H54 (cell line): Measurements from ENCODE around the gene ABCA1.
A peak's percentile ranks its signal among the peaks of the same experiment; 100 is the strongest.
"Not testable (repeated sequence)": the region's sequence is repeated elsewhere in the genome, so short reads cannot be mapped to it uniquely, and the experiment has no call there.

Source experiments
- DNase-seq: peaks from one replicate; pipeline ENCODE4 v3.0.0; 2011; ENCODE audit warnings: low spot score, mixed read lengths; ENCODE audit not compliant: insufficient read length
- FAIRE-seq: peaks from 3 replicates; lab custom pipeline; 2011; peaks lifted over from hg19 to GRCh38; lab: Jason Lieb, UNC
- POLR2A ChIP-seq: IDR thresholded peaks from 2 replicates; pipeline ENCODE4 v1.6.1; 2011; ENCODE audit warnings: low read depth, mild to moderate bottlenecking, low read length

ABCA1 gene

DNA sequence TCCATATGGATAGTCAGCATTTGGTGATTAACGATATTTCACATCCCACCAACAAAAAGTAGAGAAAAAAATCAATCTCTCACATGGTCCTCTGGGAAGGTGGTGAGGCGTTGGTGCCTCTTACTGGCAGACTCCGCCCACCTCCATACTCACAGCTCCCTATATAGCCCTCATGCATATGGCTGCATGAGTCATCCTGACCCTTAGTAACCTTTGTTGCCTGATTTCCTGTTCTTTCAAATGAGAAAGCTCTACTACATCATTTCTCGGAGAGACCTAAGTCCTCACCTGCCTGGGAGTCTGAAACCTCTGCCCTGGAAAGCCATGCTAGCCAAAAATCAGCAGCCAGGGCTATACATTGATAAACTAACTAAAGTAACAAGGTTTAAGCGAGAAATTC, 33.3 kb upstream of the ABCA1 start:
- TF ChIP-seq POLR2A, result no peak
- FAIRE-seq, result peak; percentile 90
- DNase-seq, result peak; percentile 68

DNA sequence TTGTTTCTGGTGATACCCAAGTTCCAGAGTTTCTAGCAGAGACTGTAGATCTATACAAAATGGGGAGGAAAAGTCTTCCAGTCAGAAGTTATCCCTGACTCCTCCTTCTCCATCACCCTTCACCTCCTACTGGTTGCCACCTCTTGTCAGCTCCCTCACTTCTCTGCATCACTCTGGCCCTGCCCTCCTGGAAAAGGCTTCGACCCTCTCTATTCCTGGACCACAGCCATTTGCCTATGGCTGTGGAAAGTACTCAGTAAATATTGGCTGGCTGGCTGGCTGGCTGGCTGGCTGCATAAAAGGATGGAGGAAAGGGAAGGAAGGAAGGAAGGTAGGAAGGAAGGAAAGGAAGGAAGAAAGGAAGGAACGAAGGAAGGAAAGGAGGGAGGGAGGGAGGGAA, 32.7 kb upstream of the ABCA1 start:
- DNase-seq (no peak), FAIRE-seq (no peak)
- no peak for TF ChIP-seq POLR2A

DNA sequence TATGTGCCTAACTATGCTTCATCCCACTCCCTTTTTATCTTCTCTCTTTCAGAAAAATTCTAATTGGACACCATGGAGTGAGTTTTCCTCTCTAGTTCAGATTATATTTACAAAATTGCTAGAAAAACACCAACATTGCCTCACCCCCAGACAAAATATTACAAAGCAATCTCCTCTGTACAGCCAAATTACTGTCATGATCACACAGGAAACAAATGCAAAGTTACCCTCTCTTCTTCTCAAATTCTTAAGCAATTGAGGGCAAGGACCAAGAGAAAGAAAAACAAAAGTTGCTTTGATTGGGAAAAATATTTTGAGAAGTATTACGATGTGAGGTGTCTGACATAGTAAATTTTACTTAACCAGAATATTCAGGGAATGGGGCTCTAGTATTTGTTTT, 30.8 kb upstream of the ABCA1 start:
- no peak for TF ChIP-seq POLR2A
- DNase-seq, result no peak
- no peak for FAIRE-seq

DNA sequence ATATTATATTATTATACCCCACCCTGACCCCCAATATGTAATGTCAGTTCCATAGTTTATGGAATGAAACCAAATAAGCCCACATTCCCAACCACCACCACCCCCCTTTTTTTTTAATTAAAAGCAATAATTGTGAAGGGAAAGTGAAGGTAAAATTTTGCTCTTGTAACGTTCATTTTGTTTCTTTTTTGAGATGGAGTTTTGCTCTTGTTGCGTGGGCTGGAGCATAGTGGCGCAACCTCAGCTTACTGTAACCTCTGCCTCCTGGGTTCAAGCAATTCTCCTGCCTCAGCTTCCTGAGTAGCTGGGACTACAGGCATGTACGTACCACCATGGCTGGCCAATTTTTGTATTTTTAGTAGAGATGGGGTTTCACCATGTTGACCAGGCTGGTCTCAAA, 30.1 kb upstream of the ABCA1 start:
- not testable (repeated sequence) for DNase-seq, FAIRE-seq

DNA sequence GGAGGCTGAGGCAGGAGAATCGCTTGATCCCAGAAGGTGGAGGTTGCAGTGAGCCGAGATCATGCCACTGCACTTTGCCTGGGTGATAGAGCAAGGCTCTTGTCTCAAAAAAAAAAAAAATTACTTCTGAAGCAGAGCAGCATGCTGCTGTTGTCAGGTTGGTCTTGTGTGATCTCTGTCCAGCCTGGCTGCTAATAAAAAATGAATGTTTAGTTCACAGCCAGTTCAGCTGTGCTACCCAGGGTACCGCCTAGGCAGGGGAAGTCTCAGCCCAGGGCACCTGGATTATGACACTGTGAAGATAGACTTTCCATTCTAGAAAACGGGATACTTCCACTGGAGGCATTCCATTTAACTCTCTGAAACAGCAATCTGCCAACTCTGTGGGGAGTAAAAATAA, 23.5 kb upstream of the ABCA1 start:
- FAIRE-seq (no peak), DNase-seq (no peak)
- no peak for TF ChIP-seq POLR2A

DNA sequence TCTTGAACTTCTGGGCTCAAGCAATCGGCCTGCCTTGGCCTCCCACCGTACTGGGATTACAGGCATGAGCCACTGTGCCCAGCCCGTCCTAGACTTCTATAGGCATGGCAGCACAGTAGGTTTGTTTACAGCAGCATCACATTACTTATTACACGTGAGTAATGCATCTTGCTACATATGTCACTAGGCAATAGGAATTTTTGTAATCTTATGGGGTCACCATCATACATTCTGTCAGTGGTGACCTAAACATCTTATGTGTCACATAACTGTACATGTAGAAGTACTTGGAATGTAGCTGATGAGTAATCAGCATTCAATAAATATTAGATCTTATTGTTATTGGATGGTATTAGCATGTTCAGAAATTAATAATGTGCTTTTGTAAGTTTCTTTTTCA, 22.9 kb upstream of the ABCA1 start:
- no peak for DNase-seq
- TF ChIP-seq POLR2A, result no peak
- no peak for FAIRE-seq

DNA sequence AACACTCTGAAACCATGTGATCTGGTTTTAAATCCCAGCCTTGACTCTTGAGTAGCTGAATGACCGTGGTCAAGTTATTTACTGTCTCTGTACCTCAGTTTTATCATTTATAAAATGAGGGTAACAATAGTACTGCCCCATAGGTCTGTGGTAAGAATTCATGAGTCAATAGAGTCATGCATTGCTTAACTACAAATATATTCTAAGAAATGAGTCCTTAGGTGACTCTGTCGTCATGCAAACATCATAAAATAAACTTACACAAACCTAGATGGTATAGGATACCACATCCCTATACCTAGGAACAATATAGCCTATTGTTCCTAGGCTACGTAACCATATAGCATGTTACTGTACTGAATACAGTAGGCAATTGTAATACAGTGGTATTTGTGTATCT, 20.3 kb upstream of the ABCA1 start:
- DNase-seq (no peak), FAIRE-seq (no peak)
- no peak for TF ChIP-seq POLR2A

DNA sequence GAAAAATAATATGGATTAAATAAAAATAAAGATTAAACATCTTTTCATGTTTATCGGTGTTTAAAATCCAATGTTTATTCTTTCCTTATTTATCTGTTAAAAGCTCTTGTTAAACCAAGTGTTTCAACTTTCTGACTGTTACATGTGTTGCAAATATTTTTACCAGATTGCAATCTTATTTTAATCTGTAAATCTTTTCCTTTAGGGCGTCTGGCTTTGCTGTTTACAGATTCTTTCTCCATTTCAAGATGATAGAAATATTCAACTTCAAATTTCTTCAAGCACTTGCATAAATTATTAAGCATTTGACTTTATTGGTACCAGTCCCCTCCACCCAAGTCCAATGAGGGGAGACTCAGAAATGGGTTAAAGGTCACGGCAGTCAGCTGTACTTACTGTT, 16.9 kb upstream of the ABCA1 start:
- no peak for DNase-seq
- FAIRE-seq, result no peak
- TF ChIP-seq POLR2A, result no peak

DNA sequence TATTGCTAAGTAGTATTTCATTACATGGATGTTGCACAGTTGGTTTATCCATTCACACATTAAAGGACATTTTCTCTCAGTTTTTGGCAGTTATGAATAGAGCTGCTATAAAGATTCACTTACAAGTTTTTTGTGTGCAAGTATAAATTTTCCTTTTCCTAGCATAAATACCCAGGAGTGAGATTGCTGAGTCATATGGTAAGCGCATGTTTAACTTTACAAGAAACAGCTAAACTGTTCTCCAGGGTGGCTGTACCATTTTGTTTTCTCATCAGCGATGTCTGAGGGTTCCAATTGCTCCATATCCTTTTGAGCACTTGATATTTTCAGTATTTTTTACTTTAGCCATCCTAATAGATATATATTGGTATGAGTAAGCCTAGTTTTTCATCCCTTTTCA, 16.4 kb upstream of the ABCA1 start:
- TF ChIP-seq POLR2A, result no peak
- DNase-seq, result no peak
- no peak for FAIRE-seq

DNA sequence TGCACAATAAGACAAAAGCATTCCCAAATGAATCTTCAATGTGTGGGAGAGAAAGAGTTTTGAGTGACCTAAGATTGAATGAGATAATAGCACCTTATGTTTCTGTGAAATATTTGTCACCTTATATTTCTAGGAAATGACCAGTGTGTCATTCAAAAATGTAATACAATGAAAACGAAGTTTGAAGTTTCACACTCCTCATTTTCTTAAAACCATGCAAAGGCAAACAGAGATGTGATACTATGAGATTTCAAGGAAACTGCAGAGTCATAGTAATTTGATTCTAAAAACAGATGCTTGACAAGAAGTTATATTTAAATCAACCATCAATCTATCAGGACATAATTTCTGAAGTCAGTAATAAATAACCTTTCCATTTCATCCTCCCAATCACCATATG, 13.6 kb upstream of the ABCA1 start:
- no peak for DNase-seq

DNA sequence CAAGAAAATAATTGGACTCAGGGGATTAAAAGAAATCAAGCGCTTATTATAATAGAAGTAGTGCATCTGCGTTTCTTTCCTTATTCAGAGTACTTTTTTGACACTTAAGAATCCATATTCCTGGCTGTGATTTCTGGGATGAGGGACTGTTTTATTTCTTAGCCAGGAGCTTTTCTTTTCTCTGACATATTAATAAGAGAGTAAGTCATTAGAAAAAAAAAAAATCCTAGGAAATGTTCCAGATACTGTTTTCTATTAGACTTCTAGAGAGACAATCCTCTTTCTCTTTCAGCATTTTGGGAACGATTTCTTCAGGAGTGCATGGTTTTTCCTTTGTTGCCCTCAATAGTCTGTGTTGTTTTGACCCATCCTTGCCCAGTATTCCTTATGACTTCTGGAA, 8.3 kb upstream of the ABCA1 start:
- no peak for DNase-seq
- no peak for FAIRE-seq
- TF ChIP-seq POLR2A, result no peak

More for the DNA sequence above, 13.6 kb upstream of the ABCA1 start:
- peak; percentile 87 for FAIRE-seq
- TF ChIP-seq POLR2A, result no peak

DNA sequence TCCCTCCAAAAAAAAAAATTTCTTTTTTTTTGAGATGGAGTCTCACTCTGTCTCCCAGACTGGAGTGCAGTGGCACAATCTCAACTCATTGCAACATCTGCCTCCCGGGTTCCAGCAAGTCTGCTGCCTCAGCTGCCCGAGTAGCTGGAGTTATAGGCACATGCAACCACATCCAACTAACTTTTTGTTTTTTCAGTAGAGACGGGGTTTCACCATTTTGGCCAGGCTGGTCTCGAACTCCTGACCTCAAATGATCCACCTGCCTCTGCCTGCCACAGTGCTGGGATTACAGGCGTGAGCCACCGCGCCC, 7.5 kb upstream of the ABCA1 start:
- DNase-seq, FAIRE-seq: not testable (repeated sequence)

DNA sequence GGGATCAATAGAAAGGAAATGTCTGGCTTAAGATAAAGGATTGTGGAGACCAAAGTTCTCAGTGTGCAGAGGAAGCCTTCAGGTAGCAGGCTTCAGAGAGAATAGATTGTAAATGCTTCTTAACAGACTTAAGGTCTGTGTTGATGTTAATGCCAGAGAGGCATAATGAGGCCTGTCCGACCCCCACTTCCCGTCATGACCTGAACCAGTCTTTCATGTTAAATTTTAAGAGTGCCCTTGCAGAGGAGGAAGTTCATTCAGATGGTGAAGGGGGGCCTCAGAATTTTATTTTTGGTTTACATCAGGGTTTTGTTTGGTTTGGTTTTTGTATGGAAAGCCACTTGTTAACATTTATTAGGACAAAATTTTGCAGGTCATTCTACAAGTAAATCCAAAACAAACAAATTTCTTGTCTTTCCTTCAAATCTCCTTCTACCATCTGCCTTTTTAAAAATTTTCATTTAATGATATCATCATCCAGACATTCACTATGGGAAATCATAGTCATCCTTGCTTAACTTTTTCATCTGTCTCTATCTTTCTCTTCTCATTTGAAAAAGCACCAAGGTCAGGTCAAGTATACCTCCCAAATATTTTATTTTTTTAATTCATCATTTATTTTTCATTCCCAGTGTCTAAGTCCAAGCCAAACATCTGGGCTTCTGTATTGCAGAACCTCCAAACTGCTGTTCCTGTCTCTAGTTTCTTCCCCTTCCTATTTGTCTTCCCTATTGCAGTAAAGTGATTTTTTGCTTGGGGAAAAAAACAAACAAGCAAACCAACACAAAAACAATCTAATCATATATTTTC, 6.9 kb upstream of the ABCA1 start:
- FAIRE-seq (peak; percentile 80), DNase-seq (no peak)

DNA sequence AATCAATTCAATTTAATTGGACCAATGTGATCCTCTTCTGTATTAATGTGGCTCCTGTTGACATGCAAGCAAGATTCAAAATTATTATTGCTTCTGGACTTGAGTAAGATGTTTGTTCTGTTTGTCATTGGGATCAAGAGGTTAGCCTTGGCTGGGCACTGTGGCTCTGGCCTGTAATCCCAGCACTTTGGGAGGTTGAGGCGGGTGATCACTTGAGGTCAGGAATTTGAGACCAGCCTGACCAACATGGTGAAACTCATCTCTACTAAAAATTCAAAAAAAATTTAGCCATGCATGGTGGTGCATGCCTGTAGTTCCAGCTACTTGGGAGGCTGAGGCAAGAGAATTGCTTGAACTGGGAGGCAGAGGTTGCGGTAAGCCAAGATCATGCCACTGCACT, 5.1 kb upstream of the ABCA1 start:
- not testable (repeated sequence) for DNase-seq, FAIRE-seq

More for the DNA sequence above, 6.9 kb upstream of the ABCA1 start:
- no peak for TF ChIP-seq POLR2A

DNA sequence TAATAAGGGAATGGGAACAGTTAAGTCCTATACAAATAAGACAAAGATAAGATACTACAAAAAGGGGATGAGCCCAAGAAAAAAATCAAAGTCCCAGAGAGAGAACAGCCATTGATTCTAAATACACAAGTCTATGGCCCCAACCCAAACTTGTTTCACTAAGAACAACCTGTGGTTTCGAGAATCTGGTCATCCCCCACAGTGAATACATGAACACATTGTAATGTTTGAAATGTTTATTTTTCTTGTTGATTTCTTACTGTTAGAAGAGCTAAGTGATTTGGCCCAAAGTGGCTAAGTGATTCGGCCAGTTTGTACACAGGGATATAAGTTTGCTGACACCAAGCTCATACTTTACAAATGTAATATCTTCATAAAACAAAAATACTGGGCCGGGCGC, 3.3 kb upstream of the ABCA1 start:
- DNase-seq, result no peak
- TF ChIP-seq POLR2A, result no peak

More for the DNA sequence above, 3.3 kb upstream of the ABCA1 start:
- no peak for FAIRE-seq
